HUES6 (cell line): ENCODE results near the gene SF3A1.
"Not testable (repeated sequence)": the region's sequence is repeated elsewhere in the genome, so short reads cannot be mapped to it uniquely, and the experiment has no call there.

ENCODE experiments used
- H3K27ac ChIP-seq: 2 replicates; pipeline ENCODE4 v1.7.0; 2013; ENCODE audit warnings: low read depth, mild to moderate bottlenecking, low read length, inconsistent platforms
- H3K27me3 ChIP-seq: 2 replicates; pipeline ENCODE4 v1.6.1; 2013; ENCODE audit warnings: low read length; ENCODE audit not compliant: control insufficient read depth, insufficient read depth
- H3K36me3 ChIP-seq: 2 replicates; pipeline ENCODE4 v1.6.1; 2013; ENCODE audit warnings: low read length; ENCODE audit not compliant: control insufficient read depth, insufficient read depth
- H3K4me1 ChIP-seq: 2 replicates; pipeline ENCODE4 v1.6.1; 2013; ENCODE audit warnings: low read length; ENCODE audit not compliant: control insufficient read depth, insufficient read depth
- H3K4me3 ChIP-seq: 2 replicates; pipeline ENCODE4 v1.5.1; 2013; ENCODE audit warnings: low read depth, low read length
- H3K9ac ChIP-seq: one replicate; pipeline ENCODE4 v1.6.1; 2013; ENCODE audit warnings: mild to moderate bottlenecking, low read length
- H3K9me3 ChIP-seq: 2 replicates; pipeline ENCODE4 v1.6.1; 2013; ENCODE audit warnings: low read depth, low read length; ENCODE audit not compliant: control insufficient read depth, insufficient read depth

SF3A1 gene

DNA sequence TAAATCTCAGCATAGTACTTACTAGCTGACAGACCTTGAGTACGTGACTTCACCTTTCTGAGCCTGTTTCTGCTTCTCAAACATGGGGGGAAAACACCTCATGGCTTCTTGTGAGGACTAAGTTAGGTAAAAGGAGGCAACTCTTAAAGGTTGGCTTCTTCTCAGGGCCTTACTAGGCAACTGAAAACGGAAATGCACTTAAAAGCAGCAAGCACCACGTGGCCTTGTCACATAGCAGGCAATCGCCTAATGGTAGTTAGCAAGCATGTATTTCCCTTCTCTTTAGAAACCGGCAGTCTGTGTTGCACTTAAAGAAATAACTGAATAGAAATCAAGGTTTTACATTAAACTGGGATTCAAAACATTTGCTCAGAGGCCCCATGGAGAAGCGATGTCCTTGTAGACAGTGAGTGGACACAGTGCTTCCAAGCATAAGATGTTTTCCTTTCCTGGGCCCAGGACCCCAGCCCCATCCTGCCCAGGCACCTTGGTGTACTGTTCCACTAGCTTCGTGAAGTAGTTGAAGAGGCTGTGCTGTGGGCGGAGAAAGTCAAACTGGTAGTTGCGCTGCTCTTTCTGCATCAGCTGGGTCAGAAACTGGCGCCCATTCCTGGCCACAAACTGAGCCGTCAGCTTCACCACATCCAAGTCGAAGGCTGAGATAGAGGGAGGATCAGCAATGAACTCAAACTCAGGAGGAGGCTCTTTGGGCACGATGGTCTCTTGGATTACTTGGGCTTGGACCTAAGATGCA lies 12.1 kb downstream of the SF3A1 start:
- no peaks in the 10 kb centered on the region for H3K9me3 ChIP-seq
- H3K27ac ChIP-seq: no peak overlapping the region
- no peaks in the 10 kb centered on the region for H3K27me3 ChIP-seq
- no peak overlapping the region for H3K4me3 ChIP-seq
- no peaks in the 10 kb centered on the region for H3K4me1 ChIP-seq
- peaks cover 96% of the 10 kb centered on the region for H3K36me3 ChIP-seq
- no peak overlapping the region for H3K9ac ChIP-seq

- Histone ChIP-seq H3K4me1 (no peaks in the 10 kb centered on the region), H3K9ac (no peak overlapping the region), H3K36me3 (peaks cover 98% of the 10 kb centered on the region), H3K4me3 (no peak overlapping the region), H3K27me3 (no peaks in the 10 kb centered on the region), H3K9me3 (no peaks in the 10 kb centered on the region), H3K27ac (no peak overlapping the region)
Observed at GRCh38 chr22:30340911-30341685, 15.6 kb downstream of the SF3A1 start.

DNA sequence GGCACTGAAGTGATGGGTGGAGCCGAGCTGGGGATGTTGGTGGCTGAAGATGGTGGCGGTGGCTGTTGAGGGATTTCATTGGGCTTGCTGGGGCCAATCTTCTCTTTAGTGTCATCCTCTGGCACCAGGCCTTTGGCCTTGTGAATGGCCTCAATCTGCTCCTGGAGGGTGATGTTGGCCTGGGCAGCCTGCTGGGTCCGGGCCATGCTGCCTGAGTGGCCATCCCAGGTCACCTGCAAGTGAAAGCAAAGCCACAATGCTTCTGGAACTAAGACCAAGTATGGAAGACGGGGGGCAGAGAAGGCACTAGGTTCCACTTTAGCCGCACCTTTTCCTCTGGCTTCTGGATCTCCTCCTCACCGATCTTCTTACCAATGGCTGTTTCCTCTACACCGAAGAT lies 17.9 kb downstream of the SF3A1 start:
- no peaks in the 10 kb centered on the region for H3K27me3 ChIP-seq
- no peaks in the 10 kb centered on the region for H3K4me1 ChIP-seq
- H3K36me3 ChIP-seq: peaks cover 98% of the 10 kb centered on the region
- H3K9ac ChIP-seq: no peak overlapping the region
- H3K9me3 ChIP-seq: no peaks in the 10 kb centered on the region
- no peak overlapping the region for H3K4me3 ChIP-seq
- H3K27ac ChIP-seq: no peak overlapping the region

DNA sequence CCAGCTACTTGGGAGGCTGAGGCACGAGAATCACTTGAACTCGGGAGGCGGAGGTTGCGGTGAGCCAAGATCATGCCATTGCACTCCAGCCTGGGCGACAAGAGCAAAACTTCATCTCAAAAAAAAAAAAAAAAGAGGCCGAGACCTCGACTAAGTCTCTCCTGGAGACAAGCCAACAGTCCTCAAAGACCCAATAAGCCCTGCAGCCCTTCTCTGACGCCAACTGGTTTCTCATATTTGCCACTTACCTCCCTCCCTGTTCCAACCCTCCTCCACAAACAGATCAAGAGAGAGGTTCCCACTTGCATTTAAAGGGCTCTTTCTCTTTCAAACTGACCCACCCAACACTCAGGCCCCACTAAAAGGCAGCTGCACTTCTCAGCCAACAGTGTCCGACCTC lies 18.4 kb downstream of the SF3A1 start:
- H3K27me3 ChIP-seq, H3K9ac ChIP-seq, H3K9me3 ChIP-seq, H3K4me3 ChIP-seq, H3K27ac ChIP-seq, H3K4me1 ChIP-seq: not testable (repeated sequence)
- H3K36me3 ChIP-seq: peaks cover 98% of the 10 kb centered on the region

GRCh38 chr22:30337461-30337778 lies 19.3 kb downstream of the SF3A1 start:
- Histone ChIP-seq H3K4me3 (no peak overlapping the region), H3K27ac (no peak overlapping the region), H3K9ac (no peak overlapping the region), H3K36me3 (peaks cover 98% of the 10 kb centered on the region), H3K9me3 (no peaks in the 10 kb centered on the region), H3K4me1 (no peaks in the 10 kb centered on the region), H3K27me3 (no peaks in the 10 kb centered on the region)

DNA sequence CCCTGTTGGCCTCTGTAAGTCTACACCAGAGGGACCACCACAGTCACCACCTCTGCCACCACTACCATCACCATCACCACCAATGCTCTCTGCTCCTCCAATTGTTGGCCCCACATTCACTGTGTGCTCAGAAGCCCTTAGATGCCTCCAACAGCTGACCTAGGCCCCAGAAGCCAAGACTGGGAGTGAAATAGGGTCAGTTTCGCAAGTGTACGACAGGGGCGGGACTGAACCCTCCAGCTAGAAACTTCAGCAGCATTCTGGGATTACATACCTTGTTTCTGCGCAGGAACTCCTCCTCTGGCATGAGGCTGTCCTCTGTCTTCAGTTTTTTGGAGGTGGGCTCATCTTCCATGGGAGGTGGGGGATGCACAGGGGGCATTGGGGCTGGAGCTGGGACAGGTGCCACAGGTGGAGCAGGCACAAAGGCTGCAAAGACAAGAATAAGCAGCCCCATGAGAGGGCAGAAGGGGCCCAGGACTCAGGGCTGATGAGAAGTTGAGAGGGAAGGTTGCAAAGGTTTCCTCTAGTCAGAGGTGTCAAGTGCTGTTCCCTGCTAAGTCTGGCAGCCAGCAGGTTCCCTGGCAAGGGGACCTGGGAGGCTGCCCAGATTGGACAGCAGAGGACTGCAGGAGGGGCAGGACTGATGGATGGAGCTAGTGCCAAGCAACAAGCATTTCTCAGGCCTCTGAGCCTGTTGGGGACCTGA lies 19.8 kb downstream of the SF3A1 start:
- no peaks in the 10 kb centered on the region for H3K9me3 ChIP-seq
- H3K27ac ChIP-seq: no peak overlapping the region
- no peak overlapping the region for H3K9ac ChIP-seq
- no peak overlapping the region for H3K4me3 ChIP-seq
- H3K4me1 ChIP-seq: no peaks in the 10 kb centered on the region
- no peaks in the 10 kb centered on the region for H3K27me3 ChIP-seq
- H3K36me3 ChIP-seq: peaks cover 96% of the 10 kb centered on the region

DNA sequence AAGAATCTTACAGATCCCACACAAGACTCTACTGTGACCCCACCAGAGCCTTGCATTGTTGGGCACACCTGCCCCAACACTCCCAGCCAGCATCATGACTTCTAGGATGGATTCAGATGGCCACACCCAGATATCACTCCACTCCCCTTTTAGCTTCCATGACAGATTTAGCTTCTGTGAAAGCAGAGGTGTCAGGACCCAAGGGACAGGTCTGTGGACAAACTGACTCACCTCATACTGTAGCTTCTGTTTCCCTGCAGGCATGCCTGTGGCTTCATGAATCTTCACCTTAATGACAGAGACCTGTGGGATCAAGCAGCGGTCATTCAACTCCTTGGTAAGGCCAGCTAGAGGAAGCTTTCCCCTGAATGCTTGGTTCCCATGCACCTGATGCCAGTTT lies 21.5 kb downstream of the SF3A1 start:
- no peak overlapping the region for H3K27ac ChIP-seq
- no peaks in the 10 kb centered on the region for H3K27me3 ChIP-seq
- H3K36me3 ChIP-seq: peaks cover 90% of the 10 kb centered on the region
- H3K4me1 ChIP-seq: no peaks in the 10 kb centered on the region
- no peak overlapping the region for H3K9ac ChIP-seq
- H3K4me3 ChIP-seq: no peak overlapping the region
- no peaks in the 10 kb centered on the region for H3K9me3 ChIP-seq

DNA sequence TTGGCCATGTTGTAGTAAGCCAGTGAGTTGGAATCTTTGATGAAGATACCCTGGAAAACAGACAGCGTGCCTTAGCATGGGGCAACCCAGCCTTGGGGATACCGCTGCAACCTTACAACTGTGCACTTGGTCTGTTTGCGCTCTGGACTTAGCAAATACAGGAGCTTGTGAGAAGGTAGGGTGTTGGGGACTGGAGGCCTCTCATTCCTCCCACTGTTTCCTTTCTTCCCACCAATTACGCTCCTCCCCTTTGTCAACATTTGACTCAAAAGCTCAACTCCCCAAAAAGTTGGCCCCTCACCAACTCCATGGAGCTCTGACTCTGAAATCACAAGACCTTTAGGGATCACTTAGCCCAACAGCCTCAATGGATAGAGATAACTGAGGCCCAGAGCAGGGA lies 22.0 kb downstream of the SF3A1 start:
- no peaks in the 10 kb centered on the region for H3K4me1 ChIP-seq

GRCh38 chr22:30333707-30334087 lies 23.0 kb downstream of the SF3A1 start:
- H3K9me3 ChIP-seq: no peaks in the 10 kb centered on the region
- peaks cover 74% of the 10 kb centered on the region for H3K36me3 ChIP-seq
- H3K4me1 ChIP-seq: no peaks in the 10 kb centered on the region
- no peaks in the 10 kb centered on the region for H3K27me3 ChIP-seq
- no peak overlapping the region for H3K27ac ChIP-seq
- no peak overlapping the region for H3K4me3 ChIP-seq
- no peak overlapping the region for H3K9ac ChIP-seq

More for the DNA sequence above, 22.0 kb downstream of the SF3A1 start:
- Histone ChIP-seq H3K9me3 (no peaks in the 10 kb centered on the region), H3K4me3 (no peak overlapping the region), H3K9ac (no peak overlapping the region), H3K27me3 (no peaks in the 10 kb centered on the region), H3K36me3 (peaks cover 84% of the 10 kb centered on the region), H3K27ac (no peak overlapping the region)

DNA sequence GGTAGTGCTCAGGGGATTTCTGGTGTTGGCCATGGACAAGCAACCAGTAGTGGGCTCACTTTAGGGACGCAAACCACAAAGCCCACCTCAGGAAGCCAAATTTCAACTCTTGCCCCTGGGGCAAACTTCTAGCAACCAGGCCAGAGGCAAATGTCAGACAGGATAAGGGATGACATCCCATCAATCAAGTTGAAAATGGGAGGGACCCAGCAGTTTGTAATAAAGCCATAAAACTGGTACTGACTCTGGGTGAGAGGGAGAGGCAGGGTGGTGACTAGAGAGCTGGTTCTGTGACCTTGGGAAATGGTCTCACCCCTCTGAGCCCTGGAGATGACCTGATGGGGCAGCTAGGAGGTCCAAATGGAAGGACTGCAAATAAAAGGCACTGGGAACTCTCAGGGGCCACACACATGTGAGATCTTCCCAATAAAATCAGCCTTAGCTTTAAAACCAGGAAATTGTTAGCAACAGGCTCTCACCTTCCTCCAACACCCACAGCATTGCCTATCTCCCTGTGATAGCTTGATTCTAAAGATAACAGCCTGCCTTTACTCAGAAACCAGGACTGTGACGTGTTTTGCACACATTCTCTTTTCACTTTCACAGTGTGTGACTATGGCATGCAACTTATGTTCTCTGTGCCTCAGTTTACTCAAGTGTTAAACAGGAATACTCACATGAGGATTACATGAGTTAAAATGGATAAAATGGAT lies 23.5 kb downstream of the SF3A1 start:
- Histone ChIP-seq H3K4me1 (no peaks in the 10 kb centered on the region; the same call in 1 of the 2 replicates), H3K9me3 (no peaks in the 10 kb centered on the region), H3K27me3 (no peaks in the 10 kb centered on the region), H3K36me3 (peaks cover 69% of the 10 kb centered on the region), H3K9ac (no peak overlapping the region), H3K4me3 (no peak overlapping the region), H3K27ac (no peak overlapping the region)
